GM13977 (cell line): ENCODE results near the gene OR10H3.

Source experiments
- DNase-seq: peaks from one replicate; pipeline ENCODE4 v3.0.0; 2012; ENCODE audit warnings: low spot score
- CTCF ChIP-seq: IDR thresholded peaks from 2 replicates; pipeline ENCODE4 v1.5.1; 2012; ENCODE audit warnings: mild to moderate bottlenecking, control low read depth; ENCODE audit not compliant: insufficient read depth; ENCODE audit errors: extremely low read depth, missing control alignments
- in situ Hi-C: fragments of 300-500 bp; cut with MboI; formaldehyde crosslinking; loops from one replicate; pipeline ENCODE4 v1.12.0; 2022; ENCODE audit warnings: low sequenced_read_pairs, low pct_unique_long_range_greater_than_20kb, mixed read lengths, inconsistent platforms; ENCODE audit not compliant: unreplicated experiment

The OR10H3 gene

DNA sequence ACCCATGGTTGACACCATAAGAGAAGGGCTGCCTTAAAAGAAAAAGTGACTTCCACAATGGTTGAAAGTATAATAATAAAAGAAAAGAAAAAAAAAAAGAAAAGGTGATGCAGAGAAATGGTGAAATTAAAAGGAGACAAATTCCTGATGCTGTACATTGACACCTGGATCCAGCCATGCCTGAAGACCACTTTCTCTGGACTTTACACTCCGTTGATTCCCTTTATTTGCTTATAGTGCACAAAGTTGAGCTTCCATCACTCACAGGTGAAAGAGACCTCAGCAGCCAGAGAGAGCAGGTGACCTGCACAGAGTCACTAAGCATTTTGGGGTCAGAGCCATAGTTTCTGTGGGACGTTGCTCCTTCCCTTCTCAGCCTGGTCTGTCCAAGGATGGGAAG lies 37.5 kb downstream of the OR10H3 start:
- no peak for DNase-seq
- in situ Hi-C loops: no loop called here
- TF ChIP-seq CTCF: no peak

- TF ChIP-seq CTCF: no peak
- no peak for DNase-seq
- in situ Hi-C loops: no loop called here
These were observed 38.5 kb downstream of the OR10H3 start for GRCh38 chr19:15776264-15776663.

- DNase-seq: no peak
- in situ Hi-C loops: no loop called here
- TF ChIP-seq CTCF: no peak
These were observed 39.5 kb downstream of the OR10H3 start for GRCh38 chr19:15776991-15777970.

- no peak for DNase-seq
- in situ Hi-C loops: no loop called here
- no peak for TF ChIP-seq CTCF
These were observed 42.1 kb downstream of the OR10H3 start for GRCh38 chr19:15779756-15780476.

- in situ Hi-C loops: no loop called here
- DNase-seq: no peak
- TF ChIP-seq CTCF: no peak
These were observed 43.0 kb downstream of the OR10H3 start for GRCh38 chr19:15780610-15781418.

DNA sequence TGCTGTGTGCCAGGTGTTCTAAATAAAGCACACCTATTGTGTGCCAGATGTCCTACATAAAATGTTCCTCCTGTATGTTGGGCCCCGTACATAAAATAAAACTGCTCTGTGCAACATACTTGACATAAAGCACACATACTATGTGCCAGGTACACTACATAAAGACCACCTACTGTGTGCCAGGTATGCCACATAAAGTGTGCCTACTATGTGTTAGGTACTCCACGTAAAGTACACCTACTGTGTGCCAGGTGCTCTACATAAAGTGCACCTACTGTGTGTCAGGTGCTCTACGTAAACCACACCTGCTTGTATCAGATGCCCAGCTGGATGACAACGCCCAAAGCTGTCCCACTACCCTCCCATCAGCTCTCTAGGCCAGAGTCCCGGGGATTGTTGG lies 43.9 kb downstream of the OR10H3 start:
- DNase-seq: no peak
- TF ChIP-seq CTCF: no peak
- in situ Hi-C loops: no loop called here
